ENCODE results near the gene F2RL3.
"Not testable (repeated sequence)": the region's sequence is repeated elsewhere in the genome, so short reads cannot be mapped to it uniquely, and the experiment has no call there.

Gene F2RL3

DNA sequence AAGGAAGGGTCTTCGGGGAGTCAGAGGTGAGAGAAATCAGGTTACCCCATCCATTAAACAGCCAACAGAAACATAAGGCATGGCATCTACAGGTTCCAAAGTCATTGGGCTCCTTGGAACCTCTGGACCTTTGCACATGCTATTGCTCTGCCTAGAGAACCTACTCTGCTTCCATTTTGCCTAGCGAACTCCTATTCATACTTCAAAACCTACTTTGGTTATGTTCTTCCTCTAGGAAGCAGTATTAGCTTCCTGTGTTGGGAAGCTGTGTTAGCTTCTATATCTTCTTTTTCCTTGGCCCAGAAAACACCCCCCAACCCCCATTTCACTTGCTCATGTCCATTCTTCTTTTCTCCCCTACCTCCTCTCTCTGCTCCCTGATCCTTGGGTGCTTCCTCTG, 39.6 kb downstream of the F2RL3 start:
- DNase-seq (ENCODE audit: low read depth): no peak
- no peak overlapping the region for H3K4me3 ChIP-seq (ENCODE audit: low read depth, low read length)
- TF ChIP-seq, protein P1, sequence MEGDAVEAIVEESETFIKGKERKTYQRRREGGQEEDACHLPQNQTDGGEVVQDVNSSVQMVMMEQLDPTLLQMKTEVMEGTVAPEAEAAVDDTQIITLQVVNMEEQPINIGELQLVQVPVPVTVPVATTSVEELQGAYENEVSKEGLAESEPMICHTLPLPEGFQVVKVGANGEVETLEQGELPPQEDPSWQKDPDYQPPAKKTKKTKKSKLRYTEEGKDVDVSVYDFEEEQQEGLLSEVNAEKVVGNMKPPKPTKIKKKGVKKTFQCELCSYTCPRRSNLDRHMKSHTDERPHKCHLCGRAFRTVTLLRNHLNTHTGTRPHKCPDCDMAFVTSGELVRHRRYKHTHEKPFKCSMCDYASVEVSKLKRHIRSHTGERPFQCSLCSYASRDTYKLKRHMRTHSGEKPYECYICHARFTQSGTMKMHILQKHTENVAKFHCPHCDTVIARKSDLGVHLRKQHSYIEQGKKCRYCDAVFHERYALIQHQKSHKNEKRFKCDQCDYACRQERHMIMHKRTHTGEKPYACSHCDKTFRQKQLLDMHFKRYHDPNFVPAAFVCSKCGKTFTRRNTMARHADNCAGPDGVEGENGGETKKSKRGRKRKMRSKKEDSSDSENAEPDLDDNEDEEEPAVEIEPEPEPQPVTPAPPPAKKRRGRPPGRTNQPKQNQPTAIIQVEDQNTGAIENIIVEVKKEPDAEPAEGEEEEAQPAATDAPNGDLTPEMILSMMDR (IDR thresholded peaks at IDR 0.05; ENCODE audit: insufficient read depth, low read depth, low read length, missing control alignments): no peak

DNA sequence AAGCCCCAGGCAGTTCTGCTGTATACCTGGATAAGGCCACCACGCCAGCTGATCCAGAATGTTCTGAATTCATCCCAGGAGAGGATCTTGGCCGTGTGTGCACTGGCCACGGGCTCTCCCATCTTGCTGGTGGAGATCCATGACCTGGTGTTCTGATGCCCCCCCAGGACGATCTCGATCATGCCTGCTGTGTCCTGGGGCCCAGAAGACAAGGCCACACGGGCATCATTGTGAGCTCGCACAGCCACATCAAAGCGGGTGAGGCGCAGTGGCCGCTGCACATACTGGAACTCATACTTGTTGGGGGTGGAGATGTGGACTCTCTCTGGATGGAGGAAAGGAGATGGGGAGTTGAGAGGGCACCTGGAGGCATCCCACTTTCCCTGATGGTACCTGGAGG, 40.1 kb downstream of the F2RL3 start:
- no peak for DNase-seq (ENCODE audit: low read depth)
- no peak overlapping the region for H3K4me3 ChIP-seq (ENCODE audit: low read depth, low read length)
- TF ChIP-seq, protein P1 (IDR thresholded peaks at IDR 0.05; ENCODE audit: insufficient read depth, low read depth, low read length, missing control alignments): no peak

DNA sequence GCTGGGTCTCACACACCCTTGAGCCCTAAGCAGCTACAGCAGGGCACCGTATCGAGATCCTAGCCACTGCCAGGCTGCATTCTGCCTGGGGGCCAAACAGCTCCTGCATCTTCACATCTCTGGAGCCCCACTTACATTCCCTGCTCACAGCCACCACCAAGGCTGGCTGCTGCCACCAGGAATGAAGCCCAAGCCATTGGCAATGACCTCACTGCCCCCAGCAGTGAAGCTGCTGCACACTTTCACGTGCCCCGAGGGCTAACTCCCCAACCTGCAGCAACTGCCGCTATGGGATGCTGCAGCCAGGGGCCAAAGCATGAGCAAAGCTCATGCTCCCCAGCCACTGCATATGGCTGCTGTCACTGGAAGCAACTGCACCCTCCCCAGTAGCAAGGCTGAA, 42.0 kb downstream of the F2RL3 start:
- no peak overlapping the region for H3K4me3 ChIP-seq (ENCODE audit: low read depth, low read length)
- no peak for DNase-seq (ENCODE audit: low read depth)
- TF ChIP-seq, protein P1 (IDR thresholded peaks at IDR 0.05; ENCODE audit: insufficient read depth, low read depth, low read length, missing control alignments): no peak

DNA sequence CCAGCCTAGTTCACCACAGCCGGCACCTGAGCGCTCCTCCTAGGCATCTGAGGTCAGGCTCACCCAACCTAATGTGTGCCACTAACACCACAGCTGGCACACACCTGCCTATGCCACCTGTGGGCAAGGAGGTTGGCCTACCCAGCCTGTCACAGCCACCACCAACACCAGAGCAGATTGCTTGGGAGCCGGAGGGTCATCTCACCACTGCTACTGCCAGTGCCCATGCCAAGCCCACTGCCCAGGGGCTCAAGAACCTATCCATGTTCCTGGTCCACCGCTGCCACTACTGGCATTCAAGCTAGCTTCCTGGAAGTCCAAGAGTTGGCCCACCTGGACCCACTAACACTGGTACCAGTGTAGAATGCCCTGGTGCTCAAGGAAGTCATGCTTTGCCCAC, 42.5 kb downstream of the F2RL3 start:
- DNase-seq (ENCODE audit: low read depth): no peak
- no peak overlapping the region for H3K4me3 ChIP-seq (ENCODE audit: low read depth, low read length)
- TF ChIP-seq, protein P1 (IDR thresholded peaks at IDR 0.05; ENCODE audit: insufficient read depth, low read depth, low read length, missing control alignments): no peak

DNA sequence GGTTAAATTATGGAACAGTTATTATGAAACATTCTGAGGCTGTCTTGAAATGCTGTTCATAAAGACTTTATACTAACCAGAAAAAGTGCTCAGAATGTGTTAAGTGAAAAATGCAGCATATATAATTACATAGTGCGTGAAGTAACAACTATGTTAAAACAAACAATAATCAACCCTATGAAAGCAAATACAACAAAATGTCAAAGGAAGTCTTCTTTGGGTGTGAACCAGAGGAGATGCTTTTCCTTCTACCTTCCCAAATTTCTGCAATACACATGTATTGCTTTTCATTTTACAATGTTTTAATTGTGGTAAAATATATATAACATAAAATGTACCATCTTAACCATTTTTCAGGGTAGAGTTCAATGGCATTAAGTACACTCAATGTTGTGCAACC, 45.7 kb downstream of the F2RL3 start:
- DNase-seq (ENCODE audit: low read depth): no peak
- TF ChIP-seq, protein P1 (IDR thresholded peaks at IDR 0.05; ENCODE audit: insufficient read depth, low read depth, low read length, missing control alignments): no peak
- H3K4me3 ChIP-seq (ENCODE audit: low read depth, low read length): no peak overlapping the region

DNA sequence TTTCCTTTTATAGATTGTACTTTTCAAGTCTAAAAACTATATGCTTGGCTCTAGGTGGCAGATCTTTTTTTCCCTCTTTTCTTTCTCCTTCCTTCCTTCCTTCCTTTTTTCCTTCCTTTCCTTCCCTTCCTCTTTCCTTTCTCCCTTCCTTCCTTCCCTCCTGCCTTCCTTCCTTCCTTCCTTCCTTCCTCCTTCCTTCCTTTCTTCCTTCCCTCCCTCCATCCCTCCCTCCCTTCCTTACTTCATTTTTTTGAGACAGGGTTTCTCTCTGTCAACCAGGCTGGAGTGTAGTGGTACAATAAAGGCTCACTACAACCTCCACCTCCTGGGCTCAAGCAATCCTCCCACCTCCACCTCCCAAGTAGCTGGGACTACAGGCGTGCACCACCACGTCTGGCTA, 48.1 kb downstream of the F2RL3 start:
- DNase-seq (ENCODE audit: low read depth): no peak
- no peak overlapping the region for H3K4me3 ChIP-seq (ENCODE audit: low read depth, low read length)
- TF ChIP-seq, protein P1 (IDR thresholded peaks at IDR 0.05; ENCODE audit: insufficient read depth, low read depth, low read length, missing control alignments): no peak

DNA sequence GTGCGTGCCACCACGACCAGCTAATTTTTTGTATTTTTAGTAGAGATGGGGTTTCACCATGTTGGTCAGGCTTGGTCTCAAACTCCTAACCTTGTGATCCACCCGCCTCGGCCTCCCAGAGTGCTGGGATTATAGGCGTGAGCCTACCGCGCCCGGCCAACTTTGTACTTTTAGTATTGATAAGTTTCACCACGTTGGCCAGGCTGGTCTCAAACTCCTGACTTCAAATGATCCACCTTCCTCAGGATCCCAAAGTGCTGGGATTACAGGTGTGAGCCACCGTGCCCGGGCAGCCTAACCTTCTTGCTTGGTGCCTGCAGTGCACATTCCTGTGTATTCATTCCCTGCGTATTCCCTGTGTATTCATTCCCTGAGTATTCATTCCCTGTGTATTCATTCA, 49.0 kb downstream of the F2RL3 start:
- not testable (repeated sequence) for DNase-seq (ENCODE audit: low read depth); H3K4me3 ChIP-seq (ENCODE audit: low read depth, low read length)

DNA sequence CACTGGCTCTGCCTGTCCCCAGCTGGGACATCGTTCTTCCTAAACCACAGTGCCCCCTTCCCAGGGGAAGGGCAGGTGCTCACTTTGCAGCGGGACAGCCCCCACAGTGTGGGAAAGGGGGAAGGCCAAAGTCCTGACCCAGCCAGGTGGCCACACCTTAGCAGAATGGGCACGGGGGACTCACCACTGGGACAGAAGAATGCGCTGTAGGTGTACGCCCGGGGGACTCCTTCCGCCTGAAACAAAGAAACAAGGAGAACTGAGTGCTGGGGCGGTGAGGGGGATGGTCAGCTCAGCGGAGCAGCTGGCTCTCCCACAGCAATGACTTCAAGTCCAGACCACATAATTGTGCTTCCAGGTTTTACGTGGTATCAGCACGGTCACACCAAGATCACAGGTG, 49.4 kb downstream of the F2RL3 start:
- no peak for DNase-seq (ENCODE audit: low read depth)
- no peak overlapping the region for H3K4me3 ChIP-seq (ENCODE audit: low read depth, low read length)
- TF ChIP-seq, protein P1 (IDR thresholded peaks at IDR 0.05; ENCODE audit: insufficient read depth, low read depth, low read length, missing control alignments): no peak

DNA sequence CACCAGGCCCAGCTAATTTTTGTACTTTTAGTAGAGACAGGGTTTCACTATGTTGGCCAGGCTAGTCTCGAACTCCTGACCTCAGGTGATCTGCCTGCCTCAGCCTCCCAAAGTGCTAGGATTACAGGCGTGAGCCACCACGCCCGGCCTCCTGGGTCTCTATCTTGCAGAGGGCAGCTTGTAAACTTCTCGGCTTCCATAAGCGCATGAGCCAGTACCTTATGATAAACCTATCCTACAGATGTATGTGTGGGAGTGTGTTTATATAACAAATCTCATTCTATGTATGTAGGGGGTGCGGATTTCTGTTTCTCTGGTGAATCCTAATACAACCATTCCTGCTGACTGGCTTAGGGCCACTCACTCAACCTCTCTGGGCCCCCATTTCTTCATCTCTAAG, 51.3 kb downstream of the F2RL3 start:
- not testable (repeated sequence) for H3K4me3 ChIP-seq (ENCODE audit: low read depth, low read length); DNase-seq (ENCODE audit: low read depth)

Measured in GM12865 (cell line).